K562 (cell line): Measurements from ENCODE around the gene RASGRP2. TPM values are rescaled to one million over a fixed set of nuclear protein-coding genes. Genes with fewer than 3 reads are reported as not detected.

ENCODE experiments used
- ZC3H4 ChIP-seq: sonication (generic); formaldehyde crosslinking; IDR thresholded peaks from 2 replicates; pipeline ENCODE4 v1.9.0; 2021; ENCODE audit warnings: missing genetic modification reagents, borderline replicate concordance
- ZFX ChIP-seq: sonication (generic); formaldehyde crosslinking; IDR thresholded peaks from 2 replicates; pipeline ENCODE4 v1.8.0; 2022; ENCODE audit warnings: mild to moderate bottlenecking, missing genetic modification reagents, moderate library complexity
- polyA plus RNA-seq, 8 experiments: library from polyadenylated mRNA; depleted of rRNA in 4 of 8; stranded (reverse) in 5 of 8; unstranded in 3 of 8; fragments of >200 nt; fragmentation: Nextera tagmentation in 2 of 8; fragmentation: Illumina TruSeq in 1 of 8; extraction: Ambion mirVana in 2 of 8; extraction: Trizol in 1 of 8; gene quantifications; 2 replicates each; pipeline versions ENCODE4 v1.2.1 to v1.2.3, GENCODE V29; 2011 to 2014; ENCODE audit warnings: inconsistent platforms in 1 of 8, missing spikeins in 1 of 8
- total RNA-seq, 7 experiments: library from RNA; depleted of rRNA in 6 of 7; stranded (reverse); fragments of >200 nt in 6 of 7; fragmentation: Illumina TruSeq in 2 of 7; extraction: Trizol in 2 of 7; gene quantifications; 2 replicates each; pipeline versions ENCODE4 v1.2.1 to v1.2.3, GENCODE V29; 2011 to 2021; ENCODE audit warnings: low replicate concordance in 1 of 7
- TF ChIP-seq, protein P1 (sequence below): fragments of 450-650 bp; IDR thresholded peaks from 2 replicates; pipeline ENCODE4 v1.6.1; 2016; ENCODE audit warnings: mild to moderate bottlenecking, moderate library complexity
- TF ChIP-seq, protein P2 (sequence below): fragments of 200-800 bp; sonication (Bioruptor generic); IDR thresholded peaks from 2 replicates; pipeline ENCODE4 v1.6.1; 2017; ENCODE audit warnings: missing genetic modification characterization, missing compliant biosample characterization
- TF ChIP-seq, protein P3 (sequence below): fragments of 250-450 bp; sonication (Bioruptor Pico); IDR thresholded peaks from 2 replicates; pipeline ENCODE4 v1.4.0; 2020
- TF ChIP-seq, protein P4 (sequence below), 2 experiments: IDR thresholded peaks; 2 replicates each; pipeline ENCODE4 v1.6.1; 2011; ENCODE audit warnings: borderline replicate concordance in 1 of 2, control low read depth in 1 of 2, low read depth in 1 of 2, low read length in 1 of 2, mild to moderate bottlenecking in 1 of 2, mixed read lengths in 1 of 2, moderate library complexity in 1 of 2; ENCODE audit not compliant: insufficient read depth in 1 of 2, insufficient read length in 1 of 2, poor library complexity in 1 of 2, severe bottlenecking in 1 of 2; ENCODE audit errors: extremely low read depth in 1 of 2

Gene RASGRP2
- total and polyA plus RNA-seq, 9 of the 15 experiments (the other 6 are each of a cell fraction or from before 2014, with no cell fraction given) = 0.87 to 22.7 (median 5.5) TPM

DNA sequence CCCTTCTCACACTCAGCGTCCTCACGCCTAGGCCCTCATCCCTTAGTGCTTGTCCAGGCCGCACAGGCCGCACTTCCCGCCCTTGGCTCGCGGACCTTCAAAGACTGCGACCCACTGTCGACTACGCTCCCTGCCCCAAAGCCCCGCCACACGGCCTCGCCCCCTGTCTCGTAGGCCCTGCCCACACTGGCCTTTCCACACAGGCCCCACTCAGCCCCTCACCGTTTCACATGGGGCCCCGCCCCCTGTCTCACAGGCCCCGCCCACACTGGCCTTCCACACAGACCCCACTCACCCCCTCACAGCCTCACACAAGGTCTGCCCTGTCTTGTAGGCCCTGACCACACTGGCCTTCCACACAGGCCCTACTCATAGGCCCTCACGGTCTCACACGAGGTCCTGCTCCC is 32.0 kb downstream of the RASGRP2 start (continued):
- TF ChIP-seq, protein P1, sequence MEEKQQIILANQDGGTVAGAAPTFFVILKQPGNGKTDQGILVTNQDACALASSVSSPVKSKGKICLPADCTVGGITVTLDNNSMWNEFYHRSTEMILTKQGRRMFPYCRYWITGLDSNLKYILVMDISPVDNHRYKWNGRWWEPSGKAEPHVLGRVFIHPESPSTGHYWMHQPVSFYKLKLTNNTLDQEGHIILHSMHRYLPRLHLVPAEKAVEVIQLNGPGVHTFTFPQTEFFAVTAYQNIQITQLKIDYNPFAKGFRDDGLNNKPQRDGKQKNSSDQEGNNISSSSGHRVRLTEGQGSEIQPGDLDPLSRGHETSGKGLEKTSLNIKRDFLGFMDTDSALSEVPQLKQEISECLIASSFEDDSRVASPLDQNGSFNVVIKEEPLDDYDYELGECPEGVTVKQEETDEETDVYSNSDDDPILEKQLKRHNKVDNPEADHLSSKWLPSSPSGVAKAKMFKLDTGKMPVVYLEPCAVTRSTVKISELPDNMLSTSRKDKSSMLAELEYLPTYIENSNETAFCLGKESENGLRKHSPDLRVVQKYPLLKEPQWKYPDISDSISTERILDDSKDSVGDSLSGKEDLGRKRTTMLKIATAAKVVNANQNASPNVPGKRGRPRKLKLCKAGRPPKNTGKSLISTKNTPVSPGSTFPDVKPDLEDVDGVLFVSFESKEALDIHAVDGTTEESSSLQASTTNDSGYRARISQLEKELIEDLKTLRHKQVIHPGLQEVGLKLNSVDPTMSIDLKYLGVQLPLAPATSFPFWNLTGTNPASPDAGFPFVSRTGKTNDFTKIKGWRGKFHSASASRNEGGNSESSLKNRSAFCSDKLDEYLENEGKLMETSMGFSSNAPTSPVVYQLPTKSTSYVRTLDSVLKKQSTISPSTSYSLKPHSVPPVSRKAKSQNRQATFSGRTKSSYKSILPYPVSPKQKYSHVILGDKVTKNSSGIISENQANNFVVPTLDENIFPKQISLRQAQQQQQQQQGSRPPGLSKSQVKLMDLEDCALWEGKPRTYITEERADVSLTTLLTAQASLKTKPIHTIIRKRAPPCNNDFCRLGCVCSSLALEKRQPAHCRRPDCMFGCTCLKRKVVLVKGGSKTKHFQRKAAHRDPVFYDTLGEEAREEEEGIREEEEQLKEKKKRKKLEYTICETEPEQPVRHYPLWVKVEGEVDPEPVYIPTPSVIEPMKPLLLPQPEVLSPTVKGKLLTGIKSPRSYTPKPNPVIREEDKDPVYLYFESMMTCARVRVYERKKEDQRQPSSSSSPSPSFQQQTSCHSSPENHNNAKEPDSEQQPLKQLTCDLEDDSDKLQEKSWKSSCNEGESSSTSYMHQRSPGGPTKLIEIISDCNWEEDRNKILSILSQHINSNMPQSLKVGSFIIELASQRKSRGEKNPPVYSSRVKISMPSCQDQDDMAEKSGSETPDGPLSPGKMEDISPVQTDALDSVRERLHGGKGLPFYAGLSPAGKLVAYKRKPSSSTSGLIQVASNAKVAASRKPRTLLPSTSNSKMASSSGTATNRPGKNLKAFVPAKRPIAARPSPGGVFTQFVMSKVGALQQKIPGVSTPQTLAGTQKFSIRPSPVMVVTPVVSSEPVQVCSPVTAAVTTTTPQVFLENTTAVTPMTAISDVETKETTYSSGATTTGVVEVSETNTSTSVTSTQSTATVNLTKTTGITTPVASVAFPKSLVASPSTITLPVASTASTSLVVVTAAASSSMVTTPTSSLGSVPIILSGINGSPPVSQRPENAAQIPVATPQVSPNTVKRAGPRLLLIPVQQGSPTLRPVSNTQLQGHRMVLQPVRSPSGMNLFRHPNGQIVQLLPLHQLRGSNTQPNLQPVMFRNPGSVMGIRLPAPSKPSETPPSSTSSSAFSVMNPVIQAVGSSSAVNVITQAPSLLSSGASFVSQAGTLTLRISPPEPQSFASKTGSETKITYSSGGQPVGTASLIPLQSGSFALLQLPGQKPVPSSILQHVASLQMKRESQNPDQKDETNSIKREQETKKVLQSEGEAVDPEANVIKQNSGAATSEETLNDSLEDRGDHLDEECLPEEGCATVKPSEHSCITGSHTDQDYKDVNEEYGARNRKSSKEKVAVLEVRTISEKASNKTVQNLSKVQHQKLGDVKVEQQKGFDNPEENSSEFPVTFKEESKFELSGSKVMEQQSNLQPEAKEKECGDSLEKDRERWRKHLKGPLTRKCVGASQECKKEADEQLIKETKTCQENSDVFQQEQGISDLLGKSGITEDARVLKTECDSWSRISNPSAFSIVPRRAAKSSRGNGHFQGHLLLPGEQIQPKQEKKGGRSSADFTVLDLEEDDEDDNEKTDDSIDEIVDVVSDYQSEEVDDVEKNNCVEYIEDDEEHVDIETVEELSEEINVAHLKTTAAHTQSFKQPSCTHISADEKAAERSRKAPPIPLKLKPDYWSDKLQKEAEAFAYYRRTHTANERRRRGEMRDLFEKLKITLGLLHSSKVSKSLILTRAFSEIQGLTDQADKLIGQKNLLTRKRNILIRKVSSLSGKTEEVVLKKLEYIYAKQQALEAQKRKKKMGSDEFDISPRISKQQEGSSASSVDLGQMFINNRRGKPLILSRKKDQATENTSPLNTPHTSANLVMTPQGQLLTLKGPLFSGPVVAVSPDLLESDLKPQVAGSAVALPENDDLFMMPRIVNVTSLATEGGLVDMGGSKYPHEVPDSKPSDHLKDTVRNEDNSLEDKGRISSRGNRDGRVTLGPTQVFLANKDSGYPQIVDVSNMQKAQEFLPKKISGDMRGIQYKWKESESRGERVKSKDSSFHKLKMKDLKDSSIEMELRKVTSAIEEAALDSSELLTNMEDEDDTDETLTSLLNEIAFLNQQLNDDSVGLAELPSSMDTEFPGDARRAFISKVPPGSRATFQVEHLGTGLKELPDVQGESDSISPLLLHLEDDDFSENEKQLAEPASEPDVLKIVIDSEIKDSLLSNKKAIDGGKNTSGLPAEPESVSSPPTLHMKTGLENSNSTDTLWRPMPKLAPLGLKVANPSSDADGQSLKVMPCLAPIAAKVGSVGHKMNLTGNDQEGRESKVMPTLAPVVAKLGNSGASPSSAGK = peak; percentile 39; the same call in 1 of the 2 replicates
- TF ChIP-seq ZC3H4 (CRISPR knock-in tag) = 0 out of 2 replicates have a peak, but pooled peaks have one; percentile 67
- TF ChIP-seq, protein P2, sequence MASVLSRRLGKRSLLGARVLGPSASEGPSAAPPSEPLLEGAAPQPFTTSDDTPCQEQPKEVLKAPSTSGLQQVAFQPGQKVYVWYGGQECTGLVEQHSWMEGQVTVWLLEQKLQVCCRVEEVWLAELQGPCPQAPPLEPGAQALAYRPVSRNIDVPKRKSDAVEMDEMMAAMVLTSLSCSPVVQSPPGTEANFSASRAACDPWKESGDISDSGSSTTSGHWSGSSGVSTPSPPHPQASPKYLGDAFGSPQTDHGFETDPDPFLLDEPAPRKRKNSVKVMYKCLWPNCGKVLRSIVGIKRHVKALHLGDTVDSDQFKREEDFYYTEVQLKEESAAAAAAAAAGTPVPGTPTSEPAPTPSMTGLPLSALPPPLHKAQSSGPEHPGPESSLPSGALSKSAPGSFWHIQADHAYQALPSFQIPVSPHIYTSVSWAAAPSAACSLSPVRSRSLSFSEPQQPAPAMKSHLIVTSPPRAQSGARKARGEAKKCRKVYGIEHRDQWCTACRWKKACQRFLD (CRISPR knock-in tag) = no peak
- TF ChIP-seq ZFX = peak; percentile 55
- TF ChIP-seq, protein P3, sequence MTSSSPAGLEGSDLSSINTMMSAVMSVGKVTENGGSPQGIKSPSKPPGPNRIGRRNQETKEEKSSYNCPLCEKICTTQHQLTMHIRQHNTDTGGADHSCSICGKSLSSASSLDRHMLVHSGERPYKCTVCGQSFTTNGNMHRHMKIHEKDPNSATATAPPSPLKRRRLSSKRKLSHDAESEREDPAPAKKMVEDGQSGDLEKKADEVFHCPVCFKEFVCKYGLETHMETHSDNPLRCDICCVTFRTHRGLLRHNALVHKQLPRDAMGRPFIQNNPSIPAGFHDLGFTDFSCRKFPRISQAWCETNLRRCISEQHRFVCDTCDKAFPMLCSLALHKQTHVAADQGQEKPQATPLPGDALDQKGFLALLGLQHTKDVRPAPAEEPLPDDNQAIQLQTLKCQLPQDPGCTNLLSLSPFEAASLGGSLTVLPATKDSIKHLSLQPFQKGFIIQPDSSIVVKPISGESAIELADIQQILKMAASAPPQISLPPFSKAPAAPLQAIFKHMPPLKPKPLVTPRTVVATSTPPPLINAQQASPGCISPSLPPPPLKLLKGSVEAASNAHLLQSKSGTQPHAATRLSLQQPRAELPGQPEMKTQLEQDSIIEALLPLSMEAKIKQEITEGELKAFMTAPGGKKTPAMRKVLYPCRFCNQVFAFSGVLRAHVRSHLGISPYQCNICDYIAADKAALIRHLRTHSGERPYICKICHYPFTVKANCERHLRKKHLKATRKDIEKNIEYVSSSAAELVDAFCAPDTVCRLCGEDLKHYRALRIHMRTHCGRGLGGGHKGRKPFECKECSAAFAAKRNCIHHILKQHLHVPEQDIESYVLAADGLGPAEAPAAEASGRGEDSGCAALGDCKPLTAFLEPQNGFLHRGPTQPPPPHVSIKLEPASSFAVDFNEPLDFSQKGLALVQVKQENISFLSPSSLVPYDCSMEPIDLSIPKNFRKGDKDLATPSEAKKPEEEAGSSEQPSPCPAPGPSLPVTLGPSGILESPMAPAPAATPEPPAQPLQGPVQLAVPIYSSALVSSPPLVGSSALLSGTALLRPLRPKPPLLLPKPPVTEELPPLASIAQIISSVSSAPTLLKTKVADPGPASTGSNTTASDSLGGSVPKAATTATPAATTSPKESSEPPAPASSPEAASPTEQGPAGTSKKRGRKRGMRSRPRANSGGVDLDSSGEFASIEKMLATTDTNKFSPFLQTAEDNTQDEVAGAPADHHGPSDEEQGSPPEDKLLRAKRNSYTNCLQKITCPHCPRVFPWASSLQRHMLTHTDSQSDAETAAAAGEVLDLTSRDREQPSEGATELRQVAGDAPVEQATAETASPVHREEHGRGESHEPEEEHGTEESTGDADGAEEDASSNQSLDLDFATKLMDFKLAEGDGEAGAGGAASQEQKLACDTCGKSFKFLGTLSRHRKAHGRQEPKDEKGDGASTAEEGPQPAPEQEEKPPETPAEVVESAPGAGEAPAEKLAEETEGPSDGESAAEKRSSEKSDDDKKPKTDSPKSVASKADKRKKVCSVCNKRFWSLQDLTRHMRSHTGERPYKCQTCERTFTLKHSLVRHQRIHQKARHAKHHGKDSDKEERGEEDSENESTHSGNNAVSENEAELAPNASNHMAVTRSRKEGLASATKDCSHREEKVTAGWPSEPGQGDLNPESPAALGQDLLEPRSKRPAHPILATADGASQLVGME = no peak
- TF ChIP-seq, protein P4, sequence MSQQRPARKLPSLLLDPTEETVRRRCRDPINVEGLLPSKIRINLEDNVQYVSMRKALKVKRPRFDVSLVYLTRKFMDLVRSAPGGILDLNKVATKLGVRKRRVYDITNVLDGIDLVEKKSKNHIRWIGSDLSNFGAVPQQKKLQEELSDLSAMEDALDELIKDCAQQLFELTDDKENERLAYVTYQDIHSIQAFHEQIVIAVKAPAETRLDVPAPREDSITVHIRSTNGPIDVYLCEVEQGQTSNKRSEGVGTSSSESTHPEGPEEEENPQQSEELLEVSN (IDR thresholded peaks at IDR 0.05; ENCODE audit: borderline replicate concordance in 1 of 2, extremely low read depth in 1 of 2, insufficient read depth in 1 of 2, insufficient read length in 1 of 2, low read depth in 1 of 2, low read length in 1 of 2, poor library complexity in 1 of 2, severe bottlenecking in 1 of 2) = peak; percentile 56
